Ovary (tissue), 9 donors: ENCODE results near the gene TAS2R41. TPM values are rescaled to one million over a fixed set of nuclear protein-coding genes. Genes with fewer than 3 reads are reported as not detected.
"Not testable (repeated sequence)": the region's sequence is repeated elsewhere in the genome, so short reads cannot be mapped to it uniquely, and the experiment has no call there.

Experiments
- DNase-seq, 5 donors: peaks; one replicate each; pipeline ENCODE4 v3.0.0-alpha.2; 2019 to 2020
- H3K27ac ChIP-seq, 2 donors: fragments of 200-600 bp; one replicate each; pipeline versions ENCODE4 v1.5.1 to v1.8.0; 2019 to 2022
- H3K27me3 ChIP-seq: fragments of 200-600 bp; one replicate; pipeline ENCODE4 v1.8.0; 2022
- H3K36me3 ChIP-seq: fragments of 200-600 bp; sonication (generic); one replicate; pipeline ENCODE4 v1.5.1; 2019
- H3K4me1 ChIP-seq: one replicate; pipeline ENCODE4 v1.8.1; 2013; ENCODE audit warnings: mild to moderate bottlenecking, moderate library complexity; ENCODE audit not compliant: insufficient read depth
- H3K4me3 ChIP-seq: fragments of 200-600 bp; sonication (generic); one replicate; pipeline ENCODE4 v1.5.1; 2017
- H3K9me3 ChIP-seq, 2 donors: fragments of 200-600 bp in 1 of 2; sonication (generic) in 1 of 2; one replicate each; pipeline versions ENCODE4 v1.5.1 to v1.8.1; 2013 to 2019; ENCODE audit warnings: mild to moderate bottlenecking in 1 of 2, moderate library complexity in 1 of 2
- CTCF ChIP-seq, 3 donors: fragments of 450-650 bp in 2 of 3; fragments of 200-600 bp in 1 of 3; IDR thresholded peaks; one replicate each; pipeline versions ENCODE4 v1.5.1 to v1.8.0; 2016 to 2022; ENCODE audit warnings: antibody characterized with exemption in 3 of 3, mild to moderate bottlenecking in 1 of 3
- EP300 ChIP-seq: sonication (generic); formaldehyde crosslinking; IDR thresholded peaks from one replicate; pipeline ENCODE4 v1.6.1; 2017; ENCODE audit warnings: antibody characterized with exemption
- POLR2A ChIP-seq: fragments of 450-650 bp; IDR thresholded peaks from one replicate; pipeline ENCODE4 v1.6.1; 2017; ENCODE audit warnings: antibody characterized with exemption, mild to moderate bottlenecking, moderate library complexity
- WGBS, 3 donors: extraction: QIAGEN DNeasy Blood & Tissue Kit in 1 of 3; methylation state at CpG; one replicate each; pipeline versions ENCODE4 v1.1.5 to v1.1.7; 2013 to 2017; 5-methylcytosine and 5-hydroxymethylcytosine counted together
- intact Hi-C, 4 donors: fragments of 100-400 bp; cut with DNase I; formaldehyde crosslinking; loops; one replicate each; pipeline versions ENCODE4 v1.11.0 to v1.15.1; 2022 to 2023
- polyA plus RNA-seq, 2 donors: library from polyadenylated mRNA; stranded (reverse); fragments of 200-250 nt in 1 of 2; fragments of 350-450 nt in 1 of 2; fragmentation: Illumina TruSeq in 1 of 2; extraction: RNeasy Lipid Tissue Mini Kit (QIAGEN cat#74804) in 1 of 2; gene quantifications; one replicate each; pipeline ENCODE4 v1.2.3, GENCODE V29; 2013 to 2014
- total RNA-seq, 7 donors: library from RNA; depleted of rRNA in 2 of 7; stranded (reverse); fragments of >200 nt in 2 of 7; fragmentation: NEBNext Ultra II Directional in 3 of 7; extraction: Animal tissue kit (Norgen Biotek cat#: 25700) in 3 of 7; gene quantifications; one replicate each; pipeline versions ENCODE4 v1.1.0 to v1.2.4, GENCODE V29; 2016 to 2023
- donor health status: DM: no; HTN: no; CAD: no; lungs with moderate emphysema.
- donor health status: DM: no; HTN: no; CAD: no.
- donor health status: Bipolar disorder and iron deficiency.
- donor health status: DM: yes; HTN: yes; CAD: no.
- donor health status: DM: no; HTN: no; CAD: no.
- donor health status: DM: yes; HTN: yes; CAD: no.

The TAS2R41 gene
- total and polyA plus RNA-seq, 9 donors = 0.50 TPM; not detected in 8

DNA sequence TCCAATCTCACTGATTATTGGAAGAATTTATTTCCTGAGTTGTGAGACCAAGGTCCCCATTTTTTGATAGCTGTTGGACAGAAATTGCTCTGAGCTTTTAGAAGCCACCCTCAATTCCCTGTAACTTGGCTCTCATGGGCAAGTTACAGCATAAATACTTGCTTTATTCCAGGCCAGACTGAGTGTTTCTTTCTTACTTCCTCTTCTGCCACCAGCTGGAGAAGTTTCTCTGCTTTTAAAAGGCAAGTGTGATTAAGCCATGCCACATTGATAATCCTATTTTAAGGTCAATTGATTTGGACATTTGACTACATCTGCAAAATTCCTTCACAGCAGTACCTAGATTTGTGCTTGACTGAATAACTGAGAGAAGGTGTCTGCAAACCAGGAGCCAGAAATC is 14.1 kb upstream of the TAS2R41 start:
- H3K9me3 ChIP-seq = no peaks in the 10 kb centered on the region
- H3K36me3 ChIP-seq = no peaks in the 10 kb centered on the region
- no peak overlapping the region for H3K27ac ChIP-seq
- H3K4me1 ChIP-seq = no peaks in the 10 kb centered on the region
- no peaks in the 10 kb centered on the region for H3K27me3 ChIP-seq
- DNase-seq = no peak
- H3K4me3 ChIP-seq = no peak overlapping the region
- no peak for TF ChIP-seq CTCF (IDR thresholded peaks at IDR 0.05)
- no peak for TF ChIP-seq POLR2A
- no peak for TF ChIP-seq EP300
- intact Hi-C loops = no loop called here

- Histone ChIP-seq H3K27me3 (no peaks in the 10 kb centered on the region), H3K27ac (no peak overlapping the region), H3K4me3 (no peak overlapping the region), H3K36me3 (no peaks in the 10 kb centered on the region), H3K4me1 (no peaks in the 10 kb centered on the region), H3K9me3 (no peaks in the 10 kb centered on the region)
- intact Hi-C loops = no loop called here
- 71 to 81% (median 71%) methylated on average over 1 of the region's 1 CpG for WGBS, 3 donors
- DNase-seq = no peak
- no peak for TF ChIP-seq POLR2A
- TF ChIP-seq EP300 = no peak
- TF ChIP-seq CTCF (IDR thresholded peaks at IDR 0.05) = no peak
These were observed 13.7 kb upstream of the TAS2R41 start for GRCh38 chr7:143463957-143464356.

DNA sequence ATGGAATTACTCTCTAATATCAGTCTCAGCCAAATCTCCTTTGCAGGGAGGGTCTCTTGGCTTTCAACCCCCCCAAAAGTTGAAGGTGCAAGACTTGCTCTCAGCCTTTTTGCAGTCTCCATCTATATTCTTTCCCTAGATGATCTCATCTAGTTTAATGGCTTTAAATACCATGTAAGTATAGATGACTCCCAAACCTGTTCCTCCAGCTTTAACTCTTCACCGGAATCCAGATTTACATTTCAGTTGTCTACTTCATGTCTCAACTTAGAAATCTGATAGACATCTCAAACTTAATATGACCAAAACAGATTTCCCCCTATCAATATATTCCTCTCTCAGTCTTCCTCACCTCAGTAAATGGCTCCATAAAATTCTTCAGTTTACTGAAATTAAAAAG is 9.9 kb upstream of the TAS2R41 start:
- H3K27ac ChIP-seq = no peak overlapping the region
- intact Hi-C loops = no loop called here
- H3K4me3 ChIP-seq = no peak overlapping the region
- no peaks in the 10 kb centered on the region for H3K36me3 ChIP-seq
- no peaks in the 10 kb centered on the region for H3K4me1 ChIP-seq
- no peaks in the 10 kb centered on the region for H3K9me3 ChIP-seq
- TF ChIP-seq CTCF (IDR thresholded peaks at IDR 0.05) = no peak
- TF ChIP-seq POLR2A = no peak
- no peak for TF ChIP-seq EP300
- DNase-seq = no peak
- WGBS, 3 donors = 95 to 100% (median 98%) methylated on average over 1 of the region's 1 CpG
- H3K27me3 ChIP-seq = no peaks in the 10 kb centered on the region

DNA sequence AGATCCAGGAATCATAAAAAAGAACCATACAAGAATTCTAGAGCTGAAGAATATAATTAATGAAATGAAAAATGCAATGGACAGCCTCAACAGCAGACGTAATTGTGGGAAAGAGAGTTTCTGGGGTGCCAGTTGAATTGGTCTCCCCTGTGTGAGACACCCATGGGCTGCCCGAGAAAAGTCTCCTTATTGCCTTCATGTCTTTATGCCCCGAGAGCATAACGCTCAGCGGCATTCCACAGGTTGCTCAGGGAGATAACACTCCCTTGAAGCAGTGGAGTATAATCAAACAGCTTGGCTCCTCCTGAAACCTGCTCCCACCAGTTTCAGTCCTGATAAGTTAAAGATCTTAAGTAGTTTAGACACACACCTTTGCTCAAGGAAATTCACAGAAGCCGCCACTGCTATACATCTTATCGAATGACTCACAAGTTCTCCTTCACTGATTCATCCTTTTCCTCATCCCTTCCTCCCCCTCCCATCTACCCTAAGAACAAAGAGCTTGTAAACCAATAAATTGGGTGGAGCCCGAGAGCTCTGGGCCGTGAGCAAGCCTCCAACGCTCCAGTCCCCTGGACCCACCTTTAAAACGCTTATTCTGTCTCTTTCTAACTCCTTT is 5.5 kb upstream of the TAS2R41 start:
- intact Hi-C loops, H3K4me3 ChIP-seq, H3K36me3 ChIP-seq, H3K9me3 ChIP-seq, DNase-seq, H3K27ac ChIP-seq, H3K4me1 ChIP-seq, H3K27me3 ChIP-seq: not testable (repeated sequence)
- 79 to 84% (median 81%) methylated on average over 11 of the region's 11 CpGs for WGBS, 3 donors

DNA sequence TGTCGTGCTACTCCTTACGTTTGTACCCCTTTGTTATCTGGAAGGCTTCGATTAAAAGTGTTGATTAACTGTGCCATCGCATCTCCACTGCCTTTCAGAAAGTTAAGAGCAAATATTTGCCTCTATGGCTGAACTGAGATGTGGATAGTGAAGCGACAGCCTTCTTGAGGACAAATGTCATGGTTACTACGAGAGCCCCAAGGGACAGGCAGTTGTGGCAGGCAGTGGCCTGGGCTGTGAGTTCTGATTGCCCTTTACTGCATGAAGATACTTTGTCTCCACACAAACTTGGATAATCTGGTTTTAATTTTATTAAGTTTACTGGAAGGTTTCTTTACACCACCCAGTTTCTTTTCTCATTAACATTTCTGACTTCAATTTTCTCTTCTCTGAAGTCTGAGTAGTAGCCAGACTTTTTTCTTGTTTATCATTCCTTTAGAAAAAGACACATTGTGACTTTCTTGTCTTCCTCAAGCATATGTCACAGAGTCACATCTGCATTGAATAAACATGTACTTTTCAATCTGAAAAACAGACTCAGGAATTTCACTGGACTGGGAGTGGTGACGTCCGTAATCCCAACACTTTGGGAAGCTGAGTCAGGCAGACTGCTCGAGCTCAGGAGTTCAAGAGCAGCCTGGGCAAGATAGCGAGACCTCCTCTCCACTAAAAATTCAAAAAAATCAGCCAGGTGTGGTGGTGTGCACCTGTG is 1.5 kb downstream of the TAS2R41 start:
- TF ChIP-seq CTCF (IDR thresholded peaks at IDR 0.05) (no peak), EP300 (no peak), POLR2A (no peak)
- 72 to 84% (median 80%) methylated on average over 10 of the region's 10 CpGs for WGBS, 3 donors
- no peak overlapping the region for H3K4me3 ChIP-seq
- H3K27ac ChIP-seq = no peak overlapping the region
- no peak for DNase-seq
- H3K27me3 ChIP-seq = no peaks in the 10 kb centered on the region
- H3K36me3 ChIP-seq = no peaks in the 10 kb centered on the region
- H3K4me1 ChIP-seq = no peaks in the 10 kb centered on the region
- no peaks in the 10 kb centered on the region for H3K9me3 ChIP-seq
- intact Hi-C loops = no loop called here
